Chondrocyte (in vitro differentiated cells): ENCODE measurements around the gene WDR93. TPM values are rescaled to one million over a fixed set of nuclear protein-coding genes. Genes with fewer than 3 reads are reported as not detected.

Source experiments
- DNase-seq: peaks from one replicate; pipeline ENCODE4 v3.0.0; 2021; ENCODE audit warnings: mixed read lengths, low spot score
- H3K27ac Mint-ChIP-seq: one replicate; pipeline ENCODE4 v1.8.0; 2021; ENCODE audit warnings: mild to moderate bottlenecking, moderate library complexity, mixed read lengths; ENCODE audit not compliant: unreplicated experiment
- H3K27me3 Mint-ChIP-seq: 2 replicates; pipeline ENCODE4 v1.8.0; 2021; ENCODE audit warnings: low read depth, mixed read lengths
- H3K36me3 Mint-ChIP-seq: 2 replicates; pipeline ENCODE4 v1.8.0; 2021; ENCODE audit warnings: low read depth, mixed read lengths
- H3K4me1 Mint-ChIP-seq: 2 replicates; pipeline ENCODE4 v1.8.0; 2021; ENCODE audit warnings: low read depth, mild to moderate bottlenecking, mixed read lengths
- H3K4me3 Mint-ChIP-seq: one replicate; pipeline ENCODE4 v1.8.0; 2021; ENCODE audit warnings: mild to moderate bottlenecking, moderate library complexity, mixed read lengths; ENCODE audit not compliant: unreplicated experiment
- H3K9me3 Mint-ChIP-seq: 2 replicates; pipeline ENCODE4 v1.8.0; 2021; ENCODE audit warnings: low read depth, mixed read lengths
- total RNA-seq: library from RNA; stranded (reverse); gene quantifications from 3 replicates; pipeline ENCODE4 v1.2.1, GENCODE V29; 2021
- TF ChIP-seq, protein P1 (sequence below): fragments of 200-600 bp; sonication (generic); IDR thresholded peaks from 2 replicates; pipeline ENCODE4 v1.5.0; 2021; ENCODE audit warnings: antibody characterized with exemption, mild to moderate bottlenecking, moderate library complexity

Gene WDR93
- total RNA-seq, 1 donor from 2014 or later = not detected

DNA sequence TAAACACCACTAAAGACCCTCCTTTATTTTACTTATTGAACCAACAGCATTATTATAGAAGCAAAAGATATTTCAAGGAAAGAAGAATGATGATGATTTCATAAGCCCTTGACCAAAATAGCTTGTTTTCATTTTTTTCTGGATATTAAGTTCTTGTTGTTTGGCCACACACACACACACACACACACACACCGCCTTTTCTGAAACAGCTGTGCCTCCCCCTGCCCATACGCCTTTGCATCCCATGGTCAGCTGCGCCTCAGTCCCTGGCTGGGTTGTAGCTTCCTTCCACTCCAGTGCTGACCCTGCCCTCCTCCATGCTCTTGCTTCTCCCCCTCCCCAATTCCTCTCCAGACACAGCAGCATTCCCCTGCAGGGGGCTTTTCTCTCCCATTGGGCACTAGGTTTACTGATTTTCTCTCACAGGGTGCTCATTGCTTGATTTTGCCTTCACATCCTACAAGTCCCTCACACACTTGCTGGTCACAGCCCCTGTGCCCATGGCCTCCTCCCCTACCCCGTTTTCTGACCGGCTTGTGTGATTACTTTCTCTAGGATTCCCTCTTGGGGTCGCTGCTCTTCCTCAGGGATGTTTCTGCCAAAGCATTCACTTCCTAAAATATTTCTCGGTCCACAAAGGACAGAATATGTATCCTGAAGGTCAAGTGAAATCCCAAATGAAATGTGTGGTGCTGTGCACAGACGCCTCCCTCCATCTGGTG lies 42.0 kb downstream of the WDR93 start:
- Mint-ChIP-seq H3K27ac (no peak overlapping the region), H3K36me3 (no peaks in the 10 kb centered on the region), H3K4me1 (no peaks in the 10 kb centered on the region), H3K4me3 (no peak overlapping the region), H3K9me3 (no peaks in the 10 kb centered on the region), H3K27me3 (peaks cover 42% of the 10 kb centered on the region)
- TF ChIP-seq, protein P1, sequence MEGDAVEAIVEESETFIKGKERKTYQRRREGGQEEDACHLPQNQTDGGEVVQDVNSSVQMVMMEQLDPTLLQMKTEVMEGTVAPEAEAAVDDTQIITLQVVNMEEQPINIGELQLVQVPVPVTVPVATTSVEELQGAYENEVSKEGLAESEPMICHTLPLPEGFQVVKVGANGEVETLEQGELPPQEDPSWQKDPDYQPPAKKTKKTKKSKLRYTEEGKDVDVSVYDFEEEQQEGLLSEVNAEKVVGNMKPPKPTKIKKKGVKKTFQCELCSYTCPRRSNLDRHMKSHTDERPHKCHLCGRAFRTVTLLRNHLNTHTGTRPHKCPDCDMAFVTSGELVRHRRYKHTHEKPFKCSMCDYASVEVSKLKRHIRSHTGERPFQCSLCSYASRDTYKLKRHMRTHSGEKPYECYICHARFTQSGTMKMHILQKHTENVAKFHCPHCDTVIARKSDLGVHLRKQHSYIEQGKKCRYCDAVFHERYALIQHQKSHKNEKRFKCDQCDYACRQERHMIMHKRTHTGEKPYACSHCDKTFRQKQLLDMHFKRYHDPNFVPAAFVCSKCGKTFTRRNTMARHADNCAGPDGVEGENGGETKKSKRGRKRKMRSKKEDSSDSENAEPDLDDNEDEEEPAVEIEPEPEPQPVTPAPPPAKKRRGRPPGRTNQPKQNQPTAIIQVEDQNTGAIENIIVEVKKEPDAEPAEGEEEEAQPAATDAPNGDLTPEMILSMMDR = no peak
- no peak for DNase-seq

DNA sequence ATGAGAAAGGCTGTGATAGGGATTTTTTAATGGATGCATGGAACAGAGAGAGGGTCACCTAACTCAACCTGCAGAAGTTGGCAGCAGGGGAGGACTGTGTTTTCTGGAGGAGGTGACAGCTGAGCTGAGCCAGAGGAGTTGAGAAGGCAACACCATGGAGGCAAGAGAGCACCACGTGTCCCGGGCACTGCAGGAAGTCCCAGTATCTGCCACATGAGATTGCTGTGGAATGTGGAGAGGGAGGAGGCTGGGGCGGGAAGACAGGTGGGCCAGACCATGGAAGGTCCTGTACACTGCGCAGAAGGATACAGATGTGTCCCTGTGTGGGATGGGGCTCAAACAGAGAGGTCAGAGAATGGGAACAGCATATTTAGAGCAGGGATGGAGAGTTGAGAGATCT lies 45.2 kb downstream of the WDR93 start:
- TF ChIP-seq, protein P1 = no peak
- peaks cover 42% of the 10 kb centered on the region for H3K27me3 Mint-ChIP-seq

DNA sequence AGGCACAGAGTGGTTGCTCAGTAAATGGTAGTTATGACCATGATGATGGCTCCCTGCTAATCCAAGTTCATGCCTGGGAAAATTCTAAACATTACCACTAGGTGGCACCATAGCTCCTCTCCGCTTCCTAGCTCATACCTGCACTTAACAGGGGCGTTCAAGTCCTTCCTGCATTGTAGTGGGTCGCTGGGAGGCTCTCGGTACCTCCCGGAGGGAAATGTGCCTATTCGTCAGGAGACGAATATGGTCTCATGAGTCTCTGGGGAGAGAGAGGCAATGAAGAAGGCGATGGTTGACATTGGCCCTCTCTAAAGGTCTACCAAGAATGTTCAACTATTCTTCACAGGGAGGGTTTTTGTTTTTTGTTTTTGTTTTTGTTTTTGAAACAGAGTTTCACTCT lies 49.5 kb downstream of the WDR93 start:
- Mint-ChIP-seq H3K27me3 (peaks cover 18% of the 10 kb centered on the region), H3K4me3 (no peak overlapping the region), H3K36me3 (no peaks in the 10 kb centered on the region)

More for the DNA sequence above, 45.2 kb downstream of the WDR93 start:
- DNase-seq = no peak
- H3K9me3 Mint-ChIP-seq = no peaks in the 10 kb centered on the region
- peaks cover 2% of the 10 kb centered on the region for H3K4me1 Mint-ChIP-seq
- H3K4me3 Mint-ChIP-seq = no peak overlapping the region
- no peak overlapping the region for H3K27ac Mint-ChIP-seq
- no peaks in the 10 kb centered on the region for H3K36me3 Mint-ChIP-seq

DNA sequence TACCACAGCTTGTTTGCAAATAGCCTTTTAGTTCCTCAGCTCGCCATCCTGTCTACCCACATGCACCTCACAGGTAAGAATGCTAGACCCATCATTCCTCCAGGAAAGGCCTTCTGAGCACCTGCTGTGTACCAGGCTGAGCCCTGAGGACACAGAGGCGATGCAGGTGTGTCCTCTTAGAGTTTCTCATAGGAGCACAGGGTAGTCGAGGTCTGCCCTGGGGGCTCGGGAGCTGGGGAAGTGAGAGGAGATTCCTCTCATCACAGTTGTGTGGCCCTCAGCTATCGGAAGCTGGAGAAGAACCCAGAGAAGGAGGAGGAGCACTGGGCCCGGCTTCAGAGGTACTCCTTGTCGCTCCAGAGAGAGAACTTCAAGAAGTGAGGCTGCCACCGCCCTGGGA lies 52.4 kb downstream of the WDR93 start:
- TF ChIP-seq, protein P1 = no peak

More for the DNA sequence above, 49.5 kb downstream of the WDR93 start:
- no peak overlapping the region for H3K27ac Mint-ChIP-seq
- H3K4me1 Mint-ChIP-seq = peaks cover 2% of the 10 kb centered on the region
- DNase-seq = no peak
- TF ChIP-seq, protein P1 = peak; percentile 95
- H3K9me3 Mint-ChIP-seq = no peaks in the 10 kb centered on the region

DNA sequence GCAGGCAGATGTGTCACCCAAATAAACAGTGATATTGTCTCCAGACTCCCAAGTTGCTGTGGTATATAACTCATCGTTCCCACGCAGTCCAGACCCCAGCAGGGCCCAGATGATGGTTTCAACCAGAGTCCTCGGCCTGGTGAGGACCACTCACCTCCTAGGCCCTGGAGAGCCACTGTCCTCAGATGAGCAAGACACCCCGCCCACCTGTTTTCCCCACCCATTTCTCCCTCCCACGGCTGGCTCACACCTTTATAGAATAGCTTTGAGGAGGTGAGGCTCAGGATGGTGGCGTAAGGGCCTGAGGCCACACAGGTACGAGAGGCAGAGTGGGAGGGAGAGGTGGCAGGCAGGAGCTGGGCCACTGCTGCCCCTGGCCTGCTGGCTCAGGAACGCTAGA lies 53.0 kb downstream of the WDR93 start:
- H3K27ac Mint-ChIP-seq = no peak overlapping the region

More for the DNA sequence above, 52.4 kb downstream of the WDR93 start:
- DNase-seq = no peak
- H3K9me3 Mint-ChIP-seq = no peaks in the 10 kb centered on the region
- H3K27ac Mint-ChIP-seq = no peak overlapping the region
- H3K4me1 Mint-ChIP-seq = peaks cover 2% of the 10 kb centered on the region
- no peaks in the 10 kb centered on the region for H3K27me3 Mint-ChIP-seq
- no peak overlapping the region for H3K4me3 Mint-ChIP-seq
- H3K36me3 Mint-ChIP-seq = no peaks in the 10 kb centered on the region

More for the DNA sequence above, 53.0 kb downstream of the WDR93 start:
- DNase-seq = no peak
- TF ChIP-seq, protein P1 = no peak
- no peak overlapping the region for H3K4me3 Mint-ChIP-seq
- H3K36me3 Mint-ChIP-seq = no peaks in the 10 kb centered on the region
- H3K4me1 Mint-ChIP-seq = peaks cover 2% of the 10 kb centered on the region
- H3K9me3 Mint-ChIP-seq = no peaks in the 10 kb centered on the region
- H3K27me3 Mint-ChIP-seq = no peaks in the 10 kb centered on the region
